Tracheal epithelial cell (primary cell): ENCODE results near the gene SH3GLB1. TPM values are rescaled to one million over a fixed set of nuclear protein-coding genes. Genes with fewer than 3 reads are reported as not detected.

Source experiments
- total RNA-seq: library from RNA; depleted of rRNA; stranded (reverse); fragments of >200 nt; gene quantifications from 2 replicates; pipeline ENCODE4 v1.2.1, GENCODE V29; 2014

The SH3GLB1 gene
- 26.3 and 31.3 TPM in 2 replicates for total RNA-seq

DNA sequence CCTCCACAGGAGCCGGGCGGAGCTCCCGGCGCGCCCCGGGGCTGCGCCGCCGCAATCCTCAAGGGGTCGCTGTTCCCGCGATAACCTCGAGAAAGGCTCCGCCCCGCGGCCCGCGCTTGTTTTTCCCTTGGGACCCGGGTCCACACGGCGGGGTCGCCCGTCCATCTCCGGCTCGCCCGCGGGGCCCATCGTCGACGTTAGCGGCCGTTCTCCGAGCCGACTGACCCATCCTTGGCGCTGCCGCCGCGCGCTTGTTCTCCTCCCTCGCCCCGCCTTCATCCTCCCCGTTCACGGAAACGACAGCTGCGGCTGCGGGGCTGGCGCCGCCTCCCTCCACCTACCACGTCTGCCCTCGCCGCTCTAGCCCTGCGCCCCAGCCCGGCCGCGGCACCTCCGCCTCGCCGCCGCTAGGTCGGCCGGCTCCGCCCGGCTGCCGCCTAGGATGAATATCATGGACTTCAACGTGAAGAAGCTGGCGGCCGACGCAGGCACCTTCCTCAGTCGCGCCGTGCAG is at the start of gene SH3GLB1:
SH3GLB1 (plus strand) TSS at position 119 of the 514 bp plus-strand sequence; CDS start at position 443, 324 bp downstream.

Other genes starting within 250 kb of the SH3GLB1 start
- 0.21 TPM in 1 of 2 replicates, not detected in the other for gene CLCA1, start 235.6 kb upstream of the SH3GLB1 start, total RNA-seq
- gene CLCA4, start 157.5 kb upstream of the SH3GLB1 start, total RNA-seq, result 0.96 and 6.8 TPM in 2 replicates
- 138 and 158 TPM in 2 replicates for gene SELENOF, start 209.6 kb downstream of the SH3GLB1 start, total RNA-seq
- 9.9 and 23.7 TPM in 2 replicates for gene HS2ST1, start 210.1 kb downstream of the SH3GLB1 start, total RNA-seq